SU-DHL-6 (cell line): ENCODE measurements around the gene PHACTR3.

ENCODE experiments used
- CTCF ChIP-seq: fragments of 200-600 bp; sonication (generic); IDR thresholded peaks from one replicate; pipeline ENCODE4 v1.5.1; 2017; ENCODE audit warnings: antibody characterized with exemption, mild to moderate bottlenecking, low read length, moderate library complexity; ENCODE audit not compliant: insufficient read depth, poor library complexity, severe bottlenecking
- EZH2phosphoT487 ChIP-seq: fragments of 200-600 bp; sonication (generic), shearing (Covaris generic); conservative IDR thresholded peaks from 2 replicates; pipeline ENCODE4 v1.6.1; 2018; ENCODE audit warnings: mild to moderate bottlenecking, antibody characterized with exemption, low read length, moderate library complexity, mixed read lengths

GRCh38 chr20:59792300-59792699, 188.0 kb downstream of the PHACTR3 start:
- TF ChIP-seq CTCF, result no peak
- TF ChIP-seq EZH2phosphoT487, result no peak
